ENCODE data around the gene PCNT.
"Not testable (repeated sequence)": the region's sequence is repeated elsewhere in the genome, so short reads cannot be mapped to it uniquely, and the experiment has no call there.

Gene PCNT

DNA sequence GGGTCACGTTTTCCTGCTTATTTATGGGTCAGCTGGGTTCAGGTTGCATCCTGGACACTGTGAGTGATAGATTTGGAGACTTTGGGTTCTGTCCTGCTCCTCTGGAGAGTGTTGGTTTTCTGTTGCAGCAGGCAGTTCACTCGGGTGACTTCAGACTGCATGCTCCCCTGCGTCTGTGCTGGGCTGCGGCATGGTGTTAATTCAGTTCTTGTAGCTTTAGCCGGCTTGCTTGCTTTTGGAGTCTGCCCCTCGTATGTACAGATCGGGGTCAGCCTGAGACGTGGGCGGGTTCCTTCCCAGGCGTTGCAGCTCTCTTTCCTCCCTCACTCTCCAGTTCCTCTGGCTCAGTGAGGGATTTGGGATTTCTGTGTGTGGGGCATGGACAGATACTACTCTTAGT, 38.0 kb downstream of the PCNT start:
- DNase-seq, result no peak

DNA sequence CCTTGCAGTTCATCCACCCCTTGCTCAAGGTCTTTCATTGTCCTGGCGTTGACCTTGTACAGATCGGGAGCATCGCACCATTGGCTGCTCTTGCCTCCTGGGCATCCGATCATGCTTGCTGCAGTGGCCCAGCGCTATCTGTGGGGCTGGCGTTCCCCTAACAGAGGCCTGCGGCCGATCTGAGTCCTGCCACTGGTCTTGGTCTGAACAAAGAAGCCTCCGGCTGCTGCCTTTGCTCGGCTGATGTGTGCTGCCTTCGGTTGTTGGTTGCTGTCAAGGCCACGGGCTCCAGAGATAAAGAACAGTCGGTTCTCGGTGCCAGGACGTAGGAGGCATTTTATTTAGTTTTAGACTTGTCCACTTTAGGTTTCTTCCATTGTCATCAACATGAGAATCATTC, 39.0 kb downstream of the PCNT start:
- DNase-seq, result no peak

DNA sequence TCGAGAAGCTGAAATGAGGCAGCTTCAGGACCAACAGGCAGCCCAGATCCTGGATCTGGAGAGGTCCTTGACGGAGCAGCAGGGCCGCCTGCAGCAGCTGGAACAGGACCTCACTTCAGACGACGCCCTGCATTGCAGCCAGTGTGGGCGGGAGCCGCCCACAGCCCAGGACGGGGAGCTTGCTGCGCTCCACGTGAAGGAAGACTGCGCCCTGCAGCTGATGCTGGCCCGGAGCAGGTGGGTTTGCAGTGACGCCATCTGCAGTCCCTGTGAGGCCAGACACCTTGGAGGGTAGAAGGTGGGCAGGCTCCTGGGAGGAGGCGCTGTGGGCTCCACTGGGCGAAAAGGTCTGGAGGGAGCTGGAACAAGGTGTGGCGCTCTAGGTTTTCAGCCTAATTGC, 39.7 kb downstream of the PCNT start:
- DNase-seq, result no peak

DNA sequence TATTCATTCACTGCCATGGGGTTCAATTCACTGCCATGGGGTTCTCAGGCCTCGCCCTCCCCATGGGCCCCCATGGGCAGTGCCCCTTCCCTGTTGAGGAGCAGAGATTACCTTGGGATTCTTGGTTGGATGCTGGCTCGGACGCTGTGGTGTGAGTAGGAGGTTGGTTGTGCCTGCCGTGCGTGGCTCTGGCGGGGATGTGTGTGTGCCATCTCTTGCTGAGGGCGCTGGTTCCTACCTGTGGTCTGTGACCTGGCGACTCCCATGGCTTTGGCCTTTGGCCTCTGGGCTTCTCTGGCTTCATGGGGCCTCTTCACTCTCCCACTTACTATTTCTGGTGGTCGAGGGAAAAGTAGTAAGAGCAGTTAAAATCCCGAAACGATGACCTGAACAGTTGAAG, 42.1 kb downstream of the PCNT start:
- no peak for DNase-seq

DNA sequence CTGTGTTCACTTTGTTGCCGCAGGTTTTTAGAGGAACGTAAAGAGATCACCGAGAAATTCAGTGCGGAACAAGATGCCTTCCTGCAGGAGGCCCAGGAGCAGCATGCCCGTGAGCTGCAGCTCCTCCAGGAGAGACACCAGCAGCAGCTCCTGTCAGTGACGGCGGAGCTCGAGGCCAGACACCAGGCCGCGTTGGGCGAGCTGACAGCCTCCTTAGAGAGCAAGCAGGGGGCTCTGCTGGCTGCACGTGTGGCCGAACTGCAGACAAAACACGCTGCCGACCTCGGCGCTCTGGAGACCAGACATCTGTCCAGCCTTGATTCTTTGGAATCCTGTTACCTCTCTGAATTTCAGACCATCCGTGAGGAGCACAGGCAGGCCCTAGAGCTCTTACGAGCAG, 42.6 kb downstream of the PCNT start:
- no peak for DNase-seq

DNA sequence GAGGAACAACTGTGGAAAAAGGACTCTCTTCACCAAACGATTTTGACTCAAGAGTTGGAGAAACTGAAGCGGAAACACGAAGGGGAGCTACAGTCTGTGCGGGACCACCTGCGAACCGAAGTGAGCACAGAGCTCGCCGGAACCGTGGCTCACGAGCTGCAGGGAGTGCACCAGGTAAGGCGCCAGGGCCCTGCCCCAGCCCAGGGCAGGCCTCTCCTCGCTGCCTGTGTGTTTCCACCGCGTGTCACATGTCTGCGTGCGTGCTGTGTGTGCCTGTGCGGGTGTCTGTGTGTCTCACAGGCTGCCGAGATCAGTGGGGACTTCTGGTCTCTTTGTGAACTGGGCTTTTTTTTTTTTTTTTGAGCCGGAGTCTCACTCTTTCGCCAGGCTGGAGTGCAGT, 43.0 kb downstream of the PCNT start:
- no peak for DNase-seq

DNA sequence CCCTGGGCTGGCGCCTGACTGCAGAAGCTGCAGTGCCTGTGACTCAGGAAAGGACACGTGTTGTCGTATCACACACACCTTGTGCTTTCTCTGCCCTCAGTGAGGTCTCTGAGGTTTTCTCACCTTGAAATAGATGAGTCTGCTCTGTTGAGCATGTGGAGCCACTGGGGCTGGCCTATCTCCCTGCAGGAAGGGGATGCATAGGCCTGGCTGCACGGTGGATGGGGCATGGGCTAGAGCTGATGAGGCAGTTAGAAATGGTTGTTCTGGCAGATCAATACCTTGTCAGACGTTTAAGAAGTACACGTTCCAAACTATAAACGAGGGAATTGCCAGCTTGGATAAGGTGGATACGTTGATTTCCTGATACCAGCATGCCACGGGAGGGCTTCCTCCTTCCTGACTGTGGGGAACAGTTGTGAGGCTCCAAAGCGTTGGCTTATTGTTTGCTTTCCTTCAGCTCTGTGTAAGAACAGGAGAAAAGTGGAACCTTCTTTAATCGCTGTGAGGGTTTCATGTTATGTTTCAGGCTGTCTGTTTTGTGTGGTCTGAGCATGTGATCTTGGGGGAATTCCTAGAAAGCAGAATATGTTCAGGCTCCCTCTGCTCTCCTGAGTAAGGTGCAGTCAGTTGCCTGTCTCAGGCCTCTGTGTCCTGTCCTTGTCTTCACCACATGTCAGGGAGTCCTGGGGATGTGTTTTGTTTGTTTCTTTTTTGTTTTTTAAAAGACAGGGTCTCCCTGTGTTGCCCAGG, 44.8 kb downstream of the PCNT start:
- DNase-seq, result no peak

DNA sequence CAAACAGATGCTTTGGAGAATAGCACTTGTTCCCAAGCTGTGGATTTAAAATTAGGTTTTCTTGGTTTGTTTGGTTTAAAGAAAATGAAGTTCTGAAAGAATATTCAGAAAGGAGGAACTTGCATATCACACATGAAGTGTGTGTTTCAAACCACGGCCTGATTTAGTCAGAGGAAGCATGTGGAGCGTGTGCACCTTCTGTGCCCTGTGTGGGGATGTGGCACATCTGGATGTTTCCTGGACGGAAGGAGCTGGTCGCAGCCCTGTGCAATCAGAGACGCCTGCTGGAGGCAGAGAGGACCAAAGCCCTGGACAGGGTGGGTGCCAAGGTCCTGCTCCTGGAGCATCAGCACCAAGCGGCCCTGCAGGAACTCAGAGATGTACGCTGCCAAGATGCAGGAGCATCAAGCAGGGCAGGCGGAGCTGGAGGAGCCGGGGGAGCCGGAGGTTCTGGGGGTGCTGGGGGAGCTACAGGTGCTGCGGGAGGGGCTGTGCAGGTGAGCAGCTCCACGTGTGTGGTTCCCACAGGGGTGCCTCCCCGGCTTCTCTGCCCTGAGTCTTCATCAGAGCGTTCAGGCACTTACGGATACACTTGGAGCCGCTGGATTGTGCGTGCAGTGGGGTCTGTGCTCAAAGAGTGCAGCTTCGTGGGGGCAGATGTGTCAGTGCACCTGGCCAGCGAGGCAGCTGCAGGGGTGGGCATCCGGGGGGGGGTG, 45.7 kb downstream of the PCNT start:
- no peak for DNase-seq

DNA sequence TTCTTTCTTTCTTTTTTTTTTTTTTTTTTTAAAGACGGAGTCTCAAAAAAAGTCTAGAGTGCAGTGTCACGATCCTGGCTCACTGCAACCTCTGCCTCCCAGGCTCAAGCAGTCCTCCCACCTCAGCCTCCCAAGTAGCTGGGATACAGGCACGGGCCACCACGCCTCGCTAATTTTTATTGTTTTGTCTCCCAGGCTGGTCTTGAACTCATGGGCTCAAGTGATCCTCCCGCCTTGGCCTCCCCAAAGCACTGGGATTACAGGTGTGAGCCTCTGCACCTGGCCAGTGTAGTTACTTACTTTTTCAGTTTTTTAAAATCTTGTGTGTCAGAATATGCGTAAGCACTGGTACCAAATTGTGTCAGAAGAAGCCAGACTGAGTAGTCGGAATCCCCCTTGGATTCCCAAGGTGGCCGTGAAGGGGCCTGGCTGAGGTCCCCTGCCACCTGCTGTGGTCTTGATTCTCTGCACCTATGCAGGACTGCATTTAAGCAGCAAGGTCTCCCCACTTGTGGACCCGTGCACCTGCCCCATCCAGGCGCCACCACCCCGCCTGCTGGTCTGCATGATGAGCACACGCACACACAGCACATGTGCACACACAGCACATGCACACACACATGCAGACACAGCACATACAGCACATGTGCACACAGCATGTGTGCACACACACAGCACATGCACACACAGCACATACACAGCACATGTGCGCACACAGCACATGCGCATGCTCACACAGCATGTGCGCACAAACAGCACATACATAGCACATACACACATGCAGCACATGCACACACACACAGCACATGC, 47.5 kb downstream of the PCNT start:
- no peak for DNase-seq

DNA sequence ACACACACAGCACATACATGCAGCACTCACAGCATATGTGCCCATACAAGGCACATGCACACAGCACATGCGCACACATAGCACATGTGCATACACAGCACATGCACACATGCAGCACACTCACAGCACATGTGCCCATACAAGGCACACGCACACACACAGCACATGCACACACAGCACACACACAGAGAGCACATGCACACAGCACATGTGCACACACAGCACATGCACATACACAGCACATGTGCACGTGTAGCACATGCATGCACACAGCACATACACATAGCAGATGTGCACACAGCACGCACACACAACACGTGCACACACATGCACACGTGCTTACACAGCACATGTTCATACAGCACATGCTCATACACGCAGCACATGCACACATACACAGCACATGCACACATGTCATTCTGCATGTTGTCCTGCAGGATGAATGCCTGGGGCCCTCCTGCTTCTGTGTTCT, 48.1 kb downstream of the PCNT start:
- no peak for DNase-seq

DNA sequence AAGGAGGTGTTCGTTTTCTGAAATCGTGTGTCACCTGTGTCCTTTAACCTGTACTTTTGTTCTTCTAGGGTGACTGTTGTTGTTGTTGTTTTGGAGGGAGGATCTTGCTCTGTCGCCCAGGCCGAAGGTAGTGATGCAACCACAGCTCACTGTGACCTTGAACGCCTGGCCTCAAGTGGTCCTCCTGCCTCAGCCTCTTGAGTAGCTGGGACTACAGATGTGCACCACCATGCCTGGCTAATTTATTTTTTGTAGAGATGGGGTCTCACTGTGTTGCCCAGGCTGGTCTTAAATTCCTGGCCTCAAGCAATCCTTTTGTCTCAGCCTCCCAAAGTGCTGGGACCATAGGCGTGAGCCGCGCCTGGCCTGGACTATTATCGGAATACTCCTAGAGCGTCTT, 49.0 kb downstream of the PCNT start:
- not testable (repeated sequence) for DNase-seq

DNA sequence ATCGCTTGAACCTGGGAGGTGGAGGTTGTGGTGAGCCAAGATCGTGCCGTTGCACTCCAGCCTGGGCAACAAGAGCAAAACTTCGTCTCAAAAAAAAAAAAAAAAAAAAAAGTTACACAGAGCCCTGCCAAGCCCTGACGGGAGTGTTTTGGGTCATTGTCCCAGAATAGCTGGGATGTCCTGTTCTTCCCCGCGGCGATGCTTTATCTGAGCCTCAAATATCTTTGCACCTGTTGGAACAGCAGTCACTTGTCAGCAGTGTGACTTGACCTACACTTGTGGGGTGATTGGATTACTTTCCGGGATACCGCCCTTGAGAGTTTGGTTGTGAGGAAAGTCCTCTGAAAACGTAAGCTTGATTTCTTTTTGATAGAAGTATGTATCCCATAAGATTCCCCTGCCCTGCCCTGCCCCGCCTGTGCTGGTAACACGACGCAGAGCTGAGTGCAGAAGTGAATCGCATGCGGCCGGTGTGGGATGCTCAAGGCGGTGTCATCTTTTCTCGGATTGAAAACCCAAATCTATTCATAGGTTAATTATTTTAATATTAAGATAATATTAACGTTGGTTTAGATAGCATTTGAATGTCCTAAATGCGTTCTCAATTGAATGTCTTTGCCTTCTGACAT, 50.9 kb downstream of the PCNT start:
- DNase-seq, result no peak

DNA sequence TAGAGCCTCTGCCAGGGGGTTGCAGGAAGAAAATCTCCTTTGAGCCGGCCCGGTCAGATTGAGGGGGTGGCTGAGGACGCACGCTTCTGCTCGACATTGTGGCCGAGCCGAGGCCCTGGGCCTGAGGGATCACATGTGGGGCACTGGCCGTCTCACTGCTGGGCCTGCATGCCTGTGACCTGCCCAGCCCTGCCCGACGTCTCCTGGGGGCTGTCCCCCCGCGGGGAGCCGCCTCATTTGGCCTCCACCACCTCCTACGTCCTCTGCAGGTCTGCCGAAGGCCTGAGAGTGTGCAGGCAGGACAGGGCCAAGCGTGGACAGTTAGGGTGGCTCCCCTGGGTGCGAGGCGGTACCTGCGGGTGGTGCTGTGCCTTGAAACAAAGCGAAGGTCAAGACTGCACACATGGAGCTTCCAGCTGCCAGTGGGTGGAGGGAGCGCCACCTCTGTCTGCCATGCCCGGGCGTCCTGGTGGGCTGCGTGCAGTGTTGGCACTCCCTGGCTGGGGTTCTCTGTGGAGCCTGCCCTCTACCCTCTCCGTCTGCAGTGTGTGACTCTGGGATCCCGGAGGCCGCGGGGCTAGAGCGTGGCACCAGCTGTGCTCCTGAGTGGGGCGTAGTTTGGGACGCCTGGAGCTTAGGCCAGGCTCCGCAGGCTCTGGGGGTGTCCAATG, 51.7 kb downstream of the PCNT start:
- DNase-seq, result no peak

DNA sequence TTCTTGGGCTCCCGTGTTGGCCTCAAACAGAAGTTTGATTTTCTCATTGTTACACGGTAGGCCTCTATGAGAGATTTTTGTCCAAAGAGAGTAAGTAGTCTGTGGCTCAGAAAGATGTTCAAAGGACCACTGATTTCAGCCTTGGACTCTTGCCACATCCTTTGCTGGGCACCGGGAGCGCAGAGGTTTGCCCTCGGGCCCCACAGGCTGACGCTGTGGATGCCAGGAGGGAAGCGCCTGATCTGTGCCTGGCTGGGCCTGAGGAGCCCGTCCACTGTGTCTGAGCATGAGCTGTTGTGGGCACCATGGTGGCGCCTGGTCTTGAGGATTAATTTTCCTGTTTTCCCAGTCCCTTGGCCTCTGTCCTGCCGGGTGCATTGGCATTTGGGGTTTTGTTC, 52.3 kb downstream of the PCNT start:
- DNase-seq, result no peak

DNA sequence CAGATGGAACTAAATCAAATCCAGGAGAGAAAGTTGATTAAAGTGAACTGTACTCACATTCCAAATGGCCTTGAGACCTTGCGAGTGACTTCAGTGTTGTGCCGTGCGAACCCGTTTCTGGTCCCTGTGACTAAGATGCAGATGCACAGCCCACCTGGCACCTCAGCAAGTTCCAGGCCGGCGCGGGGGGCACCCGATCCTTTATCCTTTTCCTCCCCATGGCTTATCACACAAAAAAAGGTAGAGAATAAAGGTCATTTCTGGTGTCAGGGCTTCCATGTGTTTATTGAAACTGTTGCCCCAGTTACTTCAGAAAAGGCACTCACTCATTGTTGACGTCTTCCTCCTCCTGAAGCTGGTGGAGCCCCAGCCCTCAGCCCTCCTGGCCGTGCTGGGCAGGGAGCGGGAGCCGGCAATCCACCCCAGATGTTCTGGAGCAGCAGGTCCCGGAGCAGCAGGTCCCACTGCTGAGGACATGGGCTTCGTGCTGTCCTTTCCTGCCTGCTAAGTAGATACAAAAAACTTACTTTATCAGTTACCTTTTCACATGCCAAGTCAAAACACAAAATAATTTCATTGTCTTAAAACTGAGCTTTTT, 53.0 kb downstream of the PCNT start:
- DNase-seq, result no peak

DNA sequence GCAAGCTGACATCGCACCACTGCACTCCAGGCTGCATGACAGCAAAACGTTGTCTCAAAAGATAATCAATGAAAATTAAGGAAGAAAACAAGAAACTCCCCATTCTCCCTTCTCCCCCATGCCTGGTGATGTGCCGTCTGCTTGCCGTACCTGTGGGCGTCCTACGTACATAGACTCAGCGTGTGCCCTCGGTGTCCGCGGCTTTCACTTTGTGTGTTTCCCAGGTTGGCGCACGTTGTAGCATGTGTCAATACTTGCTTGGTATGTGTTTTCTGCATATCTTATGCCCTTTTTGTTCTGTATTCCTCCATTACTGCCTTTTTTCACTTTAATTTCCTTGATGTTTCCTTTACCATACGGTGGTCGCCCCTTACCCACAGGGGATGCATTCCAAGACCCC, 53.8 kb downstream of the PCNT start:
- no peak for DNase-seq

DNA sequence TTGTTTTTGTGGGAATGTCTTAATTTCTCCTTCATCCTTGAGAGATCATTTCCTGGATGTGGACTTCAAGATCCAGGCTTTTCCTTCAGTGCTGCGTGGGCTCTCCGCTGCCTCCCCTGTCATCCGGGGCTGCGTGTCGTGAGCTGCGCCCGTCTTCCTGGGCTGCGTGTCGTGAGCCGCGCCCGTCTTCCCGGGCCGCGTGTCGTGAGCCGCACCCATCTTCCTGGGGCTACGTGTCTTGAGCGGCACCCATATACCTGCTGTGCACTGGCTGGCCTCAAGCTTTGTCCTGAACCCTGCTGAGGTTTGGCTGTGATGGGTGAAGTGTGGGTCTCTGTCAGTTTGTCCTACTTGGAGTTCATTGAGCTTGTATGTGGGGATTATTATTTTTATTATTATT, 55.1 kb downstream of the PCNT start:
- no peak for DNase-seq

DNA sequence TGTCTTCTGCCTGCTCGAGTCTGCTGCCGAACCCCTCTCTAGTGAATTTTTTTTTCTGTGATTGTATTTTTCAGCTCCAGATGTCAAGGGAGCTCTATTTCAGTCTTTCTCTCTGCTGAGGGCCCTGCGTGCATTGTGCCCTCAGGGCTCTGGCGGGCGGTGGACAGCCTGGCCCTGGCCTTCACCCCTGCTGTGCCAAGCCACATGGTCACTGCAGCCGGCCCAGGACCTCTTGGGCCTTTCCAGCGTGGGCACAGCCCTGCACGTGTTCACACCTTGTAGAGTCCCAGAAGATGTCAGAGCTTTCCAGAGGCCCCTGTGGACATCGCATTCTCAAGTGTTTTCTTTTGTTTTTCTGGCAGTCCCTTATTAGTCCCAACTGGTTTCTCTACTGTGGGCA, 55.7 kb downstream of the PCNT start:
- no peak for DNase-seq

DNA sequence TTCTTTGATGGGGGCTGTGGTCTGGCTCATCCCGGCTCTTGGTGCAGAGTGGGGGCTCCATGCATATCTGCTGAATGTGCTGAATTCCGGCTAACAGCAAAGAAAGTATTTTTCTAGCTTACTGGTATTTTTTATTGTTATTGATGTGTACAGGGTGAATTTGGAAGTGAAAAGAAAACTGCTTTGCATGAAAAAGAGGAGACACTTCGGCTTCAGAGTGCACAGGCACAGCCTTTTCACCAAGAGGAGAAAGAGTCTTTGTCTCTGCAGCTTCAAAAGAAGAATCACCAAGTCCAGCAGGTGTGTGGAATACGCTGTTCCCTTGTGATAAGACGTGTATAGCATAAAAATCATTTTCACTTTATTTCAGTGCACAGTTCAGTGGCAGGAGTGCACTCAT, 57.6 kb downstream of the PCNT start:
- no peak for DNase-seq

DNA sequence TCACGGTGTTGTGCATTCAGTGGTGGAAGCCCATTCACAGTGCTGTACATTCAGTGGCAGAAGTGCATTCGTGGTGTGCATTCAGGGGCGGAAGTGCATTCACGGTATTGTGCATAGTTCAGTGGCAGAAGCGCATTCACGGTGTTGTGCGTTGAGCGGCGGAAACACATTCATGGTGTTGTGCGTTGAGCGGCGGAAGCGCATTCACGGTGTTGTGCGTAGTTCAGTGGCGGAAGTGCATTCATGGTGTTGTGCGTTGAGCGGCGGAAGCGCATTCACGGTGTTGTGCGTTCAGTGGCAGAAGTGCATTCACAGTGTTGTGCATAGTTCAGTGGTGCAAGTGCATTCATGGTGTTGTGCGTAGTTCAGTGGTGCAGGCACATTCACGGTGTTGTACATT, 60.6 kb downstream of the PCNT start:
- DNase-seq, result no peak

DNA sequence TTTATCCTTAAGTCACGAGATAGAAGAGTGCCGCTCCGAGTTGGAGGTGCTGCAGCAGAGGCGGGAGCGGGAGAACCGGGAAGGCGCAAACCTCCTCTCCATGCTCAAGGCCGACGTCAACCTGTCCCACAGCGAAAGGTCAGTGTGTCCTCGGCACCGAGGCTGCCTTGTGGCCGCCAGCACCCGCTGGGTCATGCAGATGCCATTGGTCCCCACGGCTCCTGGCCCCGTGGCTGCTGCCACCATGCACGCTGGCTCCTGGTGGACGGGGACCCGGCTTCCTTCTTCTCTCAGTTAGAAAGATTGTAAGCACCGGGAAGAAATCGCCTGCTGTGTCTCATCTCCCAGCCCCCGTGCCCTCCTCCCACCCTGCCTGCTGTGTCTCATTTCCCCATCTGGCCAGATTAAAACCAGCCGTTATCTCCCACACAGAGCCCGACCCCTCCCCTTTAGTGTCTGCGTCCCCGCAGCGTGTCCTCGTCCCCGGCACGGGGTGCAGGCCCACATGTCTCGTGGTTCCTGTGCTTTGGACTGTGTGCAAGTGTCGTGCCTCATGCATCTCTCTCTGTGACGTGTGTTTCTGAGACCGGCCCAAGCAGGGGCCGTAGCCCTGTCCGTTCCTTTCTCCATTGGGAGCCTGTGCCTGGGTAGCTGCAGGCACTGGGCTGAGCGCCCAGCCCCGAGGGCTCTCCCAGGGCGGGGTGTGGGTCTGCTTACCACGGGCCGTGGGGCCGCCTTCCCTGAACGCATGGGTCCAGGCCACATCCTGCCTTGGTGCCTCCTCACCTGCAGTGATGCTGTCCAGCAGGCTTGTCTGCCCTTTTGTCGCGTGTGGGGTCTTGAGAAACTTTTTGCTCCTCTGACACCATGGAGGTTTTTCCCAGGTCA, 62.1 kb downstream of the PCNT start:
- DNase-seq, result no peak

Data from fibroblast of skin of scalp (primary cell).